Vagina (tissue), 2 donors: ENCODE measurements around the gene SALL1.

Experiments
- POLR2AphosphoS5 ChIP-seq, 2 donors: sonication (generic); formaldehyde crosslinking; IDR thresholded peaks; one replicate each; pipeline ENCODE4 v1.9.0; 2017; ENCODE audit warnings: antibody characterized with exemption in 2 of 2, mild to moderate bottlenecking in 2 of 2, low read depth in 1 of 2; ENCODE audit not compliant: insufficient read depth in 1 of 2
- TF ChIP-seq, protein P1 (sequence below), 3 experiments: fragments of 450-650 bp in 2 of 3; fragments of 200-600 bp in 1 of 3; sonication (generic) in 1 of 3; IDR thresholded peaks; one replicate each; pipeline ENCODE4 v1.5.1; 2017 to 2019; ENCODE audit warnings: antibody characterized with exemption in 3 of 3, mild to moderate bottlenecking in 2 of 3, moderate library complexity in 2 of 3

DNA sequence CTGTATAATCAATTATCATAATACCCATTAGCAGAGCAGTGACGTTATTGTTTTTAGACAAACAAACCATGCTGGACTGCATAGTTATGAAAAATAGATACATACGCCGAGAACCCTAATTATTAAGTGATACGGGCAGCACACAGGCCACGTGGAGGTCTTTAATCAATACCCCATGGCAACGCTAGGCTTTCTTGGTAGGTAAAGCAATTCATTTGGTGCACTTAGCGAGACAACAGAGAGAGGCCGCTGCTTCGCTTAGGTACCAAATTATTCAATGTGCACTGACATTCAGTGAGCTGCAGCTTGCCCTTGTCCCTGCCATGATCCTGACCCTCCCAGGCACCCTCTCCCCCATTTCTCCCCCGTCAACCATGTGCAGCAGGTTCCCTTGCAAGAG lies 12.9 kb downstream of the SALL1 start:
- TF ChIP-seq, protein P1, sequence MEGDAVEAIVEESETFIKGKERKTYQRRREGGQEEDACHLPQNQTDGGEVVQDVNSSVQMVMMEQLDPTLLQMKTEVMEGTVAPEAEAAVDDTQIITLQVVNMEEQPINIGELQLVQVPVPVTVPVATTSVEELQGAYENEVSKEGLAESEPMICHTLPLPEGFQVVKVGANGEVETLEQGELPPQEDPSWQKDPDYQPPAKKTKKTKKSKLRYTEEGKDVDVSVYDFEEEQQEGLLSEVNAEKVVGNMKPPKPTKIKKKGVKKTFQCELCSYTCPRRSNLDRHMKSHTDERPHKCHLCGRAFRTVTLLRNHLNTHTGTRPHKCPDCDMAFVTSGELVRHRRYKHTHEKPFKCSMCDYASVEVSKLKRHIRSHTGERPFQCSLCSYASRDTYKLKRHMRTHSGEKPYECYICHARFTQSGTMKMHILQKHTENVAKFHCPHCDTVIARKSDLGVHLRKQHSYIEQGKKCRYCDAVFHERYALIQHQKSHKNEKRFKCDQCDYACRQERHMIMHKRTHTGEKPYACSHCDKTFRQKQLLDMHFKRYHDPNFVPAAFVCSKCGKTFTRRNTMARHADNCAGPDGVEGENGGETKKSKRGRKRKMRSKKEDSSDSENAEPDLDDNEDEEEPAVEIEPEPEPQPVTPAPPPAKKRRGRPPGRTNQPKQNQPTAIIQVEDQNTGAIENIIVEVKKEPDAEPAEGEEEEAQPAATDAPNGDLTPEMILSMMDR (IDR thresholded peaks at IDR 0.05), result no peak
- TF ChIP-seq POLR2AphosphoS5 (IDR thresholded peaks at IDR 0.05; ENCODE audit: insufficient read depth in 1 of 2, low read depth in 1 of 2), result no peak
